Endothelial cell of umbilical vein (primary cell): Measurements from ENCODE around the gene VTI1A. TPM values are rescaled to one million over a fixed set of nuclear protein-coding genes. Genes with fewer than 3 reads are reported as not detected.
A peak's percentile ranks its signal among the peaks of the same experiment; 100 is the strongest.

ENCODE experiments used
- BruUV-seq: library from RNA; stranded (reverse); fragments of 400-500 nt; replicated peaks from 2 replicates; lab custom pipeline; 2021; lab: Mats Ljungman, UMichigan
- CTCF ChIA-PET: fragments of 300-600, 350-600 bp; sonication (Branson Sonifier 250); formaldehyde crosslinking; loops from one replicate; lab custom pipeline; 2021; ENCODE audit warnings: antibody characterized with exemption, inconsistent platforms; lab: Charles Lee
- POLR2A ChIA-PET: fragments of 300-600, 350-600 bp; sonication (Branson Sonifier 250); formaldehyde crosslinking; loops from one replicate; lab custom pipeline; 2021; ENCODE audit warnings: antibody characterized with exemption, inconsistent platforms; lab: Charles Lee
- DNase-seq: peaks from one replicate; pipeline ENCODE4 v3.0.0-alpha.2; 2011; ENCODE audit warnings: low read depth, low spot score
- FAIRE-seq: peaks from 2 replicates; lab custom pipeline; 2011; peaks lifted over from hg19 to GRCh38; lab: Jason Lieb, UNC
- H2AFZ ChIP-seq: 2 replicates; pipeline ENCODE4 v1.6.0; 2012; ENCODE audit warnings: low read depth, low read length, control low read depth, inconsistent platforms
- H3K27ac ChIP-seq: 2 replicates; pipeline ENCODE4 v1.5.1; 2011; ENCODE audit warnings: low read depth, mild to moderate bottlenecking, control low read depth, low read length, moderate library complexity; ENCODE audit not compliant: insufficient read depth
- H3K27me3 ChIP-seq, 2 experiments: 2 replicates each; pipeline versions ENCODE4 v1.6.0 to v1.6.1; 2011; ENCODE audit warnings: low read length in 2 of 2, mixed read lengths in 1 of 2; ENCODE audit not compliant: control insufficient read depth in 2 of 2, insufficient read depth in 2 of 2
- H3K36me3 ChIP-seq, 2 experiments: 2 replicates in 1 of 2; 3 replicates in 1 of 2; pipeline ENCODE4 v1.5.1; 2011; ENCODE audit warnings: low read length in 2 of 2, mild to moderate bottlenecking in 1 of 2, moderate library complexity in 1 of 2; ENCODE audit not compliant: control insufficient read depth in 2 of 2, insufficient read depth in 2 of 2; ENCODE audit errors: extremely low read depth in 1 of 2
- H3K4me1 ChIP-seq: 3 replicates; pipeline ENCODE4 v1.5.1; 2011; ENCODE audit warnings: mild to moderate bottlenecking, low read length; ENCODE audit not compliant: control insufficient read depth, insufficient read depth; ENCODE audit errors: extremely low read depth
- H3K4me2 ChIP-seq: 2 replicates; pipeline ENCODE4 v1.6.1; 2011; ENCODE audit warnings: low read length, control low read depth, mixed read lengths; ENCODE audit not compliant: insufficient read depth
- H3K4me3 ChIP-seq, 3 experiments: fragments of 200-600 bp in 1 of 3; sonication (generic), shearing (Covaris generic) in 1 of 3; replicated peaks in 1 of 3; 2 replicates each; pipeline ENCODE4 v1.5.1; 2011 to 2016; ENCODE audit warnings: control low read depth in 3 of 3, low read length in 3 of 3, mild to moderate bottlenecking in 2 of 3, inconsistent platforms in 1 of 3, low read depth in 1 of 3, moderate library complexity in 1 of 3; ENCODE audit not compliant: insufficient read depth in 1 of 3
- H3K79me2 ChIP-seq: 2 replicates; pipeline ENCODE4 v1.6.0; 2012; ENCODE audit warnings: low read length, inconsistent platforms; ENCODE audit not compliant: control insufficient read depth, insufficient read depth
- H3K9ac ChIP-seq: replicated peaks from 2 replicates; pipeline ENCODE3; 2011; ENCODE audit warnings: low read length, control low read depth; ENCODE audit not compliant: insufficient read depth; ENCODE audit errors: extremely low read depth
- H3K9me1 ChIP-seq: replicated peaks from 3 replicates; pipeline ENCODE4 v1.6.0; 2011; ENCODE audit warnings: mild to moderate bottlenecking, low read length; ENCODE audit not compliant: control insufficient read depth, insufficient read depth; ENCODE audit errors: extremely low read depth
- H3K9me3 ChIP-seq: replicated peaks from 2 replicates; pipeline ENCODE4 v1.5.1; 2012; ENCODE audit warnings: low read length, inconsistent platforms; ENCODE audit not compliant: control insufficient read depth, insufficient read depth
- H4K20me1 ChIP-seq: replicated peaks from 2 replicates; pipeline ENCODE3; 2011; ENCODE audit warnings: mild to moderate bottlenecking, low read length; ENCODE audit not compliant: control insufficient read depth, insufficient read depth; ENCODE audit errors: extremely low read depth
- EZH2 ChIP-seq: IDR thresholded peaks from 2 replicates; pipeline ENCODE4 v1.6.1; 2012; ENCODE audit warnings: borderline replicate concordance, low read depth, mild to moderate bottlenecking, moderate library complexity, low read length, inconsistent platforms; ENCODE audit not compliant: severe bottlenecking
- FOS ChIP-seq: IDR thresholded peaks from 2 replicates; pipeline ENCODE4 v1.6.1; 2011; ENCODE audit warnings: mild to moderate bottlenecking, low read length, moderate library complexity, borderline replicate concordance; ENCODE audit not compliant: insufficient read depth
- GATA2 ChIP-seq: IDR thresholded peaks from 2 replicates; pipeline ENCODE4 v1.7.0; 2011; ENCODE audit warnings: low read depth, mild to moderate bottlenecking, moderate library complexity, mixed read lengths, low read length; ENCODE audit not compliant: insufficient read length, insufficient read depth
- JUN ChIP-seq: IDR thresholded peaks from 2 replicates; pipeline ENCODE4 v1.6.1; 2011; ENCODE audit warnings: borderline replicate concordance, low read depth; ENCODE audit not compliant: insufficient read length, insufficient read depth
- MYC ChIP-seq: IDR thresholded peaks from one replicate; pipeline ENCODE4 v1.6.1; 2011; ENCODE audit warnings: mild to moderate bottlenecking, low read depth, low read length
- POLR2A ChIP-seq: IDR thresholded peaks from 2 replicates; pipeline ENCODE4 v1.6.1; 2012; ENCODE audit warnings: low read depth, mild to moderate bottlenecking, control low read depth, low read length
- POLR2AphosphoS5 ChIP-seq: IDR thresholded peaks from 2 replicates; pipeline ENCODE4 v1.6.1; 2012; ENCODE audit warnings: low read depth, mild to moderate bottlenecking, control low read depth, low read length, moderate library complexity; ENCODE audit not compliant: insufficient read depth
- dilution Hi-C: fragments of 300-500 bp; cut with MboI; formaldehyde crosslinking; loops from one replicate; pipeline ENCODE4 v1.15.0; 2019; ENCODE audit warnings: low sequenced_read_pairs; ENCODE audit not compliant: extremely low pct_ligation_motif_present
- intact Hi-C: fragments of 100-400 bp; cut with micrococcal nuclease; formaldehyde crosslinking; loops from one replicate; pipeline ENCODE4 v1.10.0; 2022
- polyA plus RNA-seq, 4 experiments: library from polyadenylated mRNA; depleted of rRNA in 3 of 4; stranded (reverse) in 3 of 4; unstranded in 1 of 4; fragments of >200 nt; gene quantifications; 2 replicates each; pipeline versions ENCODE4 v1.2.1 to v1.2.3, GENCODE V29; 2011 to 2012; ENCODE audit warnings: missing spikeins in 1 of 4
- total RNA-seq: library from RNA; stranded (reverse); gene quantifications from 2 replicates; pipeline ENCODE4 v1.2.3, GENCODE V29; 2021
- TF ChIP-seq, protein P1 (sequence below), 2 donors: IDR thresholded peaks; 1 replicate in 1 of 2; 2 replicates in 1 of 2; pipeline ENCODE4 v1.5.1; 2011; ENCODE audit warnings: low read length in 2 of 2, mild to moderate bottlenecking in 2 of 2, moderate library complexity in 2 of 2, control low read depth in 1 of 2, inconsistent platforms in 1 of 2, low read depth in 1 of 2; ENCODE audit not compliant: insufficient read depth in 1 of 2; ENCODE audit errors: extremely low read depth in 1 of 2
- TF ChIP-seq, protein P2 (sequence below): IDR thresholded peaks from 2 replicates; pipeline ENCODE4 v1.6.1; 2011; ENCODE audit not compliant: insufficient read depth, insufficient read length

VTI1A gene
- total and polyA plus RNA-seq, 2 donors (not counting 3 experiments of a cell fraction or from before 2014, with no cell fraction given): 10.8 to 35.6 TPM

- TF ChIP-seq, protein P1, sequence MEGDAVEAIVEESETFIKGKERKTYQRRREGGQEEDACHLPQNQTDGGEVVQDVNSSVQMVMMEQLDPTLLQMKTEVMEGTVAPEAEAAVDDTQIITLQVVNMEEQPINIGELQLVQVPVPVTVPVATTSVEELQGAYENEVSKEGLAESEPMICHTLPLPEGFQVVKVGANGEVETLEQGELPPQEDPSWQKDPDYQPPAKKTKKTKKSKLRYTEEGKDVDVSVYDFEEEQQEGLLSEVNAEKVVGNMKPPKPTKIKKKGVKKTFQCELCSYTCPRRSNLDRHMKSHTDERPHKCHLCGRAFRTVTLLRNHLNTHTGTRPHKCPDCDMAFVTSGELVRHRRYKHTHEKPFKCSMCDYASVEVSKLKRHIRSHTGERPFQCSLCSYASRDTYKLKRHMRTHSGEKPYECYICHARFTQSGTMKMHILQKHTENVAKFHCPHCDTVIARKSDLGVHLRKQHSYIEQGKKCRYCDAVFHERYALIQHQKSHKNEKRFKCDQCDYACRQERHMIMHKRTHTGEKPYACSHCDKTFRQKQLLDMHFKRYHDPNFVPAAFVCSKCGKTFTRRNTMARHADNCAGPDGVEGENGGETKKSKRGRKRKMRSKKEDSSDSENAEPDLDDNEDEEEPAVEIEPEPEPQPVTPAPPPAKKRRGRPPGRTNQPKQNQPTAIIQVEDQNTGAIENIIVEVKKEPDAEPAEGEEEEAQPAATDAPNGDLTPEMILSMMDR (IDR thresholded peaks at IDR 0.05; ENCODE audit: extremely low read depth in 1 of 2, insufficient read depth in 1 of 2, low read depth in 1 of 2, low read length in 2 of 2): no peak
- no peak for TF ChIP-seq EZH2
- TF ChIP-seq GATA2: peak; percentile 86
- peak; percentile 3 for TF ChIP-seq JUN
- TF ChIP-seq, protein P2, sequence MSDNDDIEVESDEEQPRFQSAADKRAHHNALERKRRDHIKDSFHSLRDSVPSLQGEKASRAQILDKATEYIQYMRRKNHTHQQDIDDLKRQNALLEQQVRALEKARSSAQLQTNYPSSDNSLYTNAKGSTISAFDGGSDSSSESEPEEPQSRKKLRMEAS: no peak
- TF ChIP-seq FOS: peak; percentile 36
- TF ChIP-seq POLR2AphosphoS5: no peak
- TF ChIP-seq POLR2A: no peak
- TF ChIP-seq MYC: no peak
- DNase-seq (peak; percentile 58), FAIRE-seq (peak; percentile 89)
- H3K9me3 ChIP-seq: no peaks in the 10 kb centered on the region
- H3K4me1 ChIP-seq: peaks cover 17% of the 10 kb centered on the region
- H3K4me2 ChIP-seq: peak overlapping the region; percentile 63
- H4K20me1 ChIP-seq: no peaks in the 10 kb centered on the region
- no peaks in the 10 kb centered on the region for H3K9me1 ChIP-seq
- intact Hi-C loops: loop anchor here (1.0 kb wide), 2 partner anchors 36 to 171 kb away; no protein-coding TSS in a partner anchor
- H3K79me2 ChIP-seq: no peaks in the 10 kb centered on the region
- no peaks in the 10 kb centered on the region for H3K36me3 ChIP-seq
- ChIA-PET CTCF (interaction anchor here (0.6 to 1.6 kb wide), 9 partner anchors 9 to 347 kb away, joined by 3 to 5 read pairs (median 3); no protein-coding TSS in a partner anchor), POLR2A (no interaction called here)
- no peak overlapping the region for H3K4me3 ChIP-seq
- dilution Hi-C loops: no loop called here
- BruUV-seq: no TSS peak
- H3K27me3 ChIP-seq: no peaks in the 10 kb centered on the region
- no peak overlapping the region for H3K27ac ChIP-seq
- no peak overlapping the region for H3K9ac ChIP-seq
- no peak overlapping the region for H2AFZ ChIP-seq
Measured at GRCh38 chr10:112778579-112778978, 331.6 kb downstream of the VTI1A start.
